ENCODE measurements around the gene HERPUD1. TPM values are rescaled to one million over a fixed set of nuclear protein-coding genes. Genes with fewer than 3 reads are reported as not detected.
A peak's percentile ranks its signal among the peaks of the same experiment; 100 is the strongest.

Gene HERPUD1
- total and polyA plus RNA-seq, 9 of the 15 experiments (the other 6 are each of a cell fraction or from before 2014, with no cell fraction given): 14.2 to 60.7 (median 37.4) TPM

DNA sequence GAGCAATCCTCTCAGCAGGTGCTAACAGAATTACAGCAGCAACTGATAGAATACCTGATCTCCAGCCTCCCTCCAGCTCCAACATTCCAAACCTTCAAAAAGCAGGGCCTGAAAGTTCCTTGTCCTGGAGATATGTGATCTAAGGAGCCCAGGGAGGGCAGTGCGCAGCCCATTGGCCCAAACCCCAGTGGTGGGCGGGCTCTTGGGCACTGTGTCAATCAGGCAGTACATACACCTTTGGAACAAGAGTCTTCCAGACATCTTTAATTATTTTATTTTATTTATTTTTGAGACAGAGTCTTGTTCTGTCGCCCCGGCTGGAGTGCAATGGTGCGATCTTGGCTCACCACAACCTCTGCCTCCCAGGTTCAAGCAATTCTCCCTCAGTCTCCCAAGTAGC, 42.7 kb upstream of the HERPUD1 start:
- POLR2A ChIA-PET: no interaction called here
- Histone ChIP-seq H3K4me1 (replicated peaks in 1 of 2; ENCODE audit: control insufficient read depth in 2 of 2, insufficient read depth in 2 of 2, low read length in 2 of 2) (peaks cover 0 to 10% of the 10 kb centered on the region in 2 experiments; a peak in 2 of 5 replicates), H3K27ac (ENCODE audit: extremely low read depth, low read depth, low read length) (no peak overlapping the region), H3K4me3 (no peak overlapping the region), H3K27me3 (ENCODE audit: control insufficient read depth in 2 of 2, insufficient read depth in 2 of 2, low read length in 2 of 2) (peaks cover 0 to 33% of the 10 kb centered on the region in 2 experiments; a peak in 4 of 5 replicates), H3K9me1 (ENCODE audit: control insufficient read depth, insufficient read depth, low read length) (no peaks in the 10 kb centered on the region), H2AFZ (ENCODE audit: low read depth, low read length) (no peak overlapping the region), H3K4me2 (ENCODE audit: insufficient read depth, low read length) (no peak overlapping the region), H4K20me1 (replicated peaks; ENCODE audit: control insufficient read depth, insufficient read depth, low read length) (no peaks in the 10 kb centered on the region), H3K79me2 (ENCODE audit: control insufficient read depth, insufficient read depth, low read length) (no peaks in the 10 kb centered on the region), H3K36me3 (ENCODE audit: control insufficient read depth, insufficient read depth, low read length) (no peaks in the 10 kb centered on the region), H3K9me3 (replicated peaks; ENCODE audit: control insufficient read depth, insufficient read depth, low read depth, low read length) (no peaks in the 10 kb centered on the region), H3K9ac (ENCODE audit: insufficient read depth in 1 of 2, low read depth in 2 of 2, low read length in 2 of 2) (no peak overlapping the region)
- ATAC-seq (peak; percentile 77), DNase-seq (ENCODE audit: extremely low read depth in 1 of 4, low spot score in 3 of 4) (peak in 3 of 4 experiments; percentile 57 to 62 (median 58)), FAIRE-seq (no peak)
- CTCF ChIA-PET (ENCODE audit: low intra/inter-chr PET ratio): no interaction called here
- in situ Hi-C loops (cut with MboI) (no loop called here), intact Hi-C loops (cut with micrococcal nuclease) (no loop called here)
- no TSS peak for BruUV-seq (replicated peaks)
- 43% methylated on average over 5 of the region's 5 CpGs for WGBS (ENCODE audit: insufficient coverage, low coverage, missing lambda C conversion rate)
- TF ChIP-seq, protein P1, sequence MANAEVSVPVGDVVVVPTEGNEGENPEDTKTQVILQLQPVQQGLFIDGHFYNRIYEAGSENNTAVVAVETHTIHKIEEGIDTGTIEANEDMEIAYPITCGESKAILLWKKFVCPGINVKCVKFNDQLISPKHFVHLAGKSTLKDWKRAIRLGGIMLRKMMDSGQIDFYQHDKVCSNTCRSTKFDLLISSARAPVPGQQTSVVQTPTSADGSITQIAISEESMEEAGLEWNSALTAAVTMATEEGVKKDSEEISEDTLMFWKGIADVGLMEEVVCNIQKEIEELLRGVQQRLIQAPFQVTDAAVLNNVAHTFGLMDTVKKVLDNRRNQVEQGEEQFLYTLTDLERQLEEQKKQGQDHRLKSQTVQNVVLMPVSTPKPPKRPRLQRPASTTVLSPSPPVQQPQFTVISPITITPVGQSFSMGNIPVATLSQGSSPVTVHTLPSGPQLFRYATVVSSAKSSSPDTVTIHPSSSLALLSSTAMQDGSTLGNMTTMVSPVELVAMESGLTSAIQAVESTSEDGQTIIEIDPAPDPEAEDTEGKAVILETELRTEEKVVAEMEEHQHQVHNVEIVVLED (CRISPR knock-in tag; IDR thresholded peaks at IDR 0.05): no peak
- TF ChIP-seq ATF1 (CRISPR knock-in tag; IDR thresholded peaks at IDR 0.05) (no peak), ATF1 (tag; IDR thresholded peaks at IDR 0.05) (no peak), ZNF586 (CRISPR knock-in tag; conservative IDR thresholded peaks at IDR 0.05) (no peak), CHD2 (IDR thresholded peaks at IDR 0.05; ENCODE audit: low read depth, low read length) (no peak), TRIM24 (IDR thresholded peaks at IDR 0.05) (no peak), ZFPM2 (CRISPR knock-in tag; IDR thresholded peaks at IDR 0.05) (no peak), NRF1 (conservative IDR thresholded peaks at IDR 0.05 in 1 of 2, IDR thresholded peaks at IDR 0.05 in 1 of 2) (peak; percentile 48 to 57), NFYB (IDR thresholded peaks at IDR 0.05; ENCODE audit: extremely low read depth, insufficient read length) (peak; percentile 27), CSDE1 (IDR thresholded peaks at IDR 0.05) (no peak)
- TF ChIP-seq, protein P2, sequence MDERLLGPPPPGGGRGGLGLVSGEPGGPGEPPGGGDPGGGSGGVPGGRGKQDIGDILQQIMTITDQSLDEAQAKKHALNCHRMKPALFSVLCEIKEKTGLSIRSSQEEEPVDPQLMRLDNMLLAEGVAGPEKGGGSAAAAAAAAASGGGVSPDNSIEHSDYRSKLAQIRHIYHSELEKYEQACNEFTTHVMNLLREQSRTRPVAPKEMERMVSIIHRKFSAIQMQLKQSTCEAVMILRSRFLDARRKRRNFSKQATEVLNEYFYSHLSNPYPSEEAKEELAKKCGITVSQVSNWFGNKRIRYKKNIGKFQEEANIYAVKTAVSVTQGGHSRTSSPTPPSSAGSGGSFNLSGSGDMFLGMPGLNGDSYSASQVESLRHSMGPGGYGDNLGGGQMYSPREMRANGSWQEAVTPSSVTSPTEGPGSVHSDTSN (CRISPR knock-in tag; IDR thresholded peaks at IDR 0.05; ENCODE audit: low read depth): no peak
- TF ChIP-seq, protein P2 (tag; conservative IDR thresholded peaks at IDR 0.05; ENCODE audit: low read depth): peak; percentile 47; the same call in 1 of the 2 replicates
- TF ChIP-seq, protein P3, sequence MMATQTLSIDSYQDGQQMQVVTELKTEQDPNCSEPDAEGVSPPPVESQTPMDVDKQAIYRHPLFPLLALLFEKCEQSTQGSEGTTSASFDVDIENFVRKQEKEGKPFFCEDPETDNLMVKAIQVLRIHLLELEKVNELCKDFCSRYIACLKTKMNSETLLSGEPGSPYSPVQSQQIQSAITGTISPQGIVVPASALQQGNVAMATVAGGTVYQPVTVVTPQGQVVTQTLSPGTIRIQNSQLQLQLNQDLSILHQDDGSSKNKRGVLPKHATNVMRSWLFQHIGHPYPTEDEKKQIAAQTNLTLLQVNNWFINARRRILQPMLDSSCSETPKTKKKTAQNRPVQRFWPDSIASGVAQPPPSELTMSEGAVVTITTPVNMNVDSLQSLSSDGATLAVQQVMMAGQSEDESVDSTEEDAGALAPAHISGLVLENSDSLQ (IDR thresholded peaks at IDR 0.05): peak; percentile 91
- TF ChIP-seq, protein P4, sequence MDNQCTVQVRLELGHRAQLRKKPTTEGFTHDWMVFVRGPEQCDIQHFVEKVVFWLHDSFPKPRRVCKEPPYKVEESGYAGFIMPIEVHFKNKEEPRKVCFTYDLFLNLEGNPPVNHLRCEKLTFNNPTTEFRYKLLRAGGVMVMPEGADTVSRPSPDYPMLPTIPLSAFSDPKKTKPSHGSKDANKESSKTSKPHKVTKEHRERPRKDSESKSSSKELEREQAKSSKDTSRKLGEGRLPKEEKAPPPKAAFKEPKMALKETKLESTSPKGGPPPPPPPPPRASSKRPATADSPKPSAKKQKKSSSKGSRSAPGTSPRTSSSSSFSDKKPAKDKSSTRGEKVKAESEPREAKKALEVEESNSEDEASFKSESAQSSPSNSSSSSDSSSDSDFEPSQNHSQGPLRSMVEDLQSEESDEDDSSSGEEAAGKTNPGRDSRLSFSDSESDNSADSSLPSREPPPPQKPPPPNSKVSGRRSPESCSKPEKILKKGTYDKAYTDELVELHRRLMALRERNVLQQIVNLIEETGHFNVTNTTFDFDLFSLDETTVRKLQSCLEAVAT (IDR thresholded peaks at IDR 0.05): no peak
